IMR-90 (cell line): ENCODE data around the gene PIGM. TPM values are rescaled to one million over a fixed set of nuclear protein-coding genes. Genes with fewer than 3 reads are reported as not detected.

Source experiments
- ATAC-seq: fragments of 200-7000 bp; cut with Tn5 transposase; 2 replicates; pipeline ENCODE4 v1.9.1; 2020; ENCODE audit warnings: low read depth, mild to moderate bottlenecking, moderate library complexity
- BruUV-seq: library from RNA; stranded (reverse); fragments of 400-500 nt; replicated peaks from 2 replicates; lab custom pipeline; 2021; lab: Mats Ljungman, UMichigan
- CTCF ChIA-PET: fragments of 300-600 bp; formaldehyde crosslinking; extraction: SDS; loops from one replicate; lab custom pipeline; 2021; ENCODE audit warnings: antibody characterized with exemption; lab: Yijun Ruan, JAX
- POLR2A ChIA-PET: fragments of 300-600 bp; sonication (Branson Sonifier 250); formaldehyde crosslinking; loops from one replicate; lab custom pipeline; 2022; ENCODE audit warnings: antibody characterized with exemption; ENCODE audit not compliant: unreplicated experiment; lab: Charles Lee
- DNase-seq: peaks from one replicate; pipeline ENCODE4 v3.0.0; 2013
- H2AFZ ChIP-seq: replicated peaks from 2 replicates; pipeline ENCODE3; 2013; ENCODE audit warnings: low read length, mild to moderate bottlenecking; ENCODE audit not compliant: poor library complexity
- H2AK5ac ChIP-seq: 2 replicates; pipeline ENCODE4 v1.6.1; 2013; ENCODE audit warnings: low read depth, low read length, inconsistent platforms
- H2AK9ac ChIP-seq: replicated peaks from 2 replicates; pipeline ENCODE3; 2013; ENCODE audit warnings: mild to moderate bottlenecking, low read depth, low read length, moderate library complexity; ENCODE audit not compliant: poor library complexity
- H2BK120ac ChIP-seq: 2 replicates; pipeline ENCODE4 v1.6.1; 2013; ENCODE audit warnings: low read depth, low read length, inconsistent platforms
- H2BK15ac ChIP-seq: 3 replicates; pipeline ENCODE4 v1.6.1; 2013; ENCODE audit warnings: low read depth, low read length, inconsistent platforms
- H2BK20ac ChIP-seq: 2 replicates; pipeline ENCODE4 v1.6.1; 2013; ENCODE audit warnings: low read depth, mild to moderate bottlenecking, inconsistent platforms, low read length, moderate library complexity
- H2BK5ac ChIP-seq: 2 replicates; pipeline ENCODE4 v1.6.1; 2013; ENCODE audit warnings: mild to moderate bottlenecking, low read depth, low read length, inconsistent platforms; ENCODE audit not compliant: poor library complexity, severe bottlenecking
- H3K14ac ChIP-seq: replicated peaks from 2 replicates; pipeline ENCODE4 v1.6.1; 2013; ENCODE audit warnings: low read depth, low read length, inconsistent platforms
- H3K18ac ChIP-seq: 2 replicates; pipeline ENCODE4 v1.6.1; 2013; ENCODE audit warnings: low read depth, low read length, control low read depth
- H3K23ac ChIP-seq: 2 replicates; pipeline ENCODE4 v1.6.1; 2013; ENCODE audit warnings: low read depth, low read length, inconsistent platforms
- H3K27ac ChIP-seq: 2 replicates; pipeline ENCODE4 v1.5.1; 2013; ENCODE audit warnings: mild to moderate bottlenecking, control low read depth, low read length; ENCODE audit not compliant: insufficient read depth
- H3K27me3 ChIP-seq: 2 replicates; pipeline ENCODE4 v1.6.1; 2013; ENCODE audit warnings: low read length; ENCODE audit not compliant: control insufficient read depth, insufficient read depth
- H3K36me3 ChIP-seq: 2 replicates; pipeline ENCODE4 v1.6.1; 2013; ENCODE audit warnings: low read length, mixed read lengths; ENCODE audit not compliant: control insufficient read depth, insufficient read depth
- H3K4ac ChIP-seq: 2 replicates; pipeline ENCODE4 v1.6.1; 2013; ENCODE audit warnings: low read depth, low read length, inconsistent platforms
- H3K4me1 ChIP-seq: 2 replicates; pipeline ENCODE4 v1.6.1; 2013; ENCODE audit warnings: low read length, mixed read lengths; ENCODE audit not compliant: control insufficient read depth, insufficient read depth
- H3K4me2 ChIP-seq: 2 replicates; pipeline ENCODE4 v1.6.1; 2013; ENCODE audit warnings: low read depth, mild to moderate bottlenecking, control low read depth, low read length, moderate library complexity
- H3K4me3 ChIP-seq: 2 replicates; pipeline ENCODE4 v1.5.1; 2013; ENCODE audit warnings: low read depth, mild to moderate bottlenecking, control low read depth, low read length, moderate library complexity; ENCODE audit not compliant: insufficient read depth
- H3K56ac ChIP-seq: 2 replicates; pipeline ENCODE4 v1.6.1; 2013; ENCODE audit warnings: low read length, inconsistent platforms; ENCODE audit not compliant: insufficient read depth; ENCODE audit errors: extremely low read depth
- H3K79me1 ChIP-seq, 2 experiments: 2 replicates each; pipeline ENCODE4 v1.6.1; 2013; ENCODE audit warnings: low read length in 2 of 2, inconsistent platforms in 1 of 2, low read depth in 1 of 2
- H3K9ac ChIP-seq: 2 replicates; pipeline ENCODE4 v1.6.1; 2013; ENCODE audit warnings: low read depth, low read length, control low read depth
- H3K9me1 ChIP-seq: 2 replicates; pipeline ENCODE4 v1.6.1; 2013; ENCODE audit warnings: low read length, inconsistent platforms; ENCODE audit not compliant: insufficient read depth
- H3K9me3 ChIP-seq: 2 replicates; pipeline ENCODE4 v1.6.1; 2013; ENCODE audit warnings: low read length; ENCODE audit not compliant: control insufficient read depth, insufficient read depth
- H4K20me1 ChIP-seq: 2 replicates; pipeline ENCODE4 v1.6.1; 2013; ENCODE audit warnings: low read length, inconsistent platforms; ENCODE audit not compliant: insufficient read depth
- H4K5ac ChIP-seq: 2 replicates; pipeline ENCODE4 v1.6.1; 2013; ENCODE audit warnings: mild to moderate bottlenecking, low read depth, low read length, control low read depth
- H4K8ac ChIP-seq, 2 experiments: 2 replicates each; pipeline ENCODE4 v1.6.1; 2013; ENCODE audit warnings: low read depth in 2 of 2, low read length in 2 of 2, control low read depth in 1 of 2, inconsistent platforms in 1 of 2
- H4K91ac ChIP-seq: 2 replicates; pipeline ENCODE4 v1.6.1; 2013; ENCODE audit warnings: low read depth, low read length, inconsistent platforms; ENCODE audit not compliant: insufficient read depth
- BHLHE40 ChIP-seq: fragments of 150-350 bp; IDR thresholded peaks from 2 replicates; pipeline ENCODE4 v1.6.1; 2016; ENCODE audit warnings: mild to moderate bottlenecking, low read depth, low read length
- CHD1 ChIP-seq: IDR thresholded peaks from 2 replicates; pipeline ENCODE4 v1.6.1; 2012; ENCODE audit warnings: low read depth, low read length, improper control_type of control experiment
- CTCF ChIP-seq: conservative IDR thresholded peaks from 2 replicates; pipeline ENCODE4 v1.5.1; 2012; ENCODE audit warnings: mild to moderate bottlenecking, low read depth, low read length, improper control_type of control experiment
- ELK1 ChIP-seq: fragments of 150-350 bp; IDR thresholded peaks from 2 replicates; pipeline ENCODE4 v1.6.1; 2016; ENCODE audit warnings: low read depth, mild to moderate bottlenecking, low read length, moderate library complexity, borderline replicate concordance
- FOS ChIP-seq: fragments of 150-350 bp; IDR thresholded peaks from 2 replicates; pipeline ENCODE4 v1.6.1; 2016; ENCODE audit warnings: low read depth, low read length
- MAFK ChIP-seq: IDR thresholded peaks from 2 replicates; pipeline ENCODE4 v1.6.1; 2012; ENCODE audit warnings: low read depth, low read length, improper control_type of control experiment
- MAZ ChIP-seq: IDR thresholded peaks from 2 replicates; pipeline ENCODE4 v1.6.1; 2012; ENCODE audit warnings: low read depth, mild to moderate bottlenecking, low read length, improper control_type of control experiment, moderate library complexity, borderline replicate concordance
- NFE2L2 ChIP-seq: fragments of 150-350 bp; IDR thresholded peaks from 2 replicates; pipeline ENCODE4 v1.6.1; 2016; ENCODE audit warnings: low read depth, mild to moderate bottlenecking, low read length
- POLR2A ChIP-seq: IDR thresholded peaks from 2 replicates; pipeline ENCODE4 v1.6.1; 2012; ENCODE audit warnings: mild to moderate bottlenecking, low read depth, low read length
- RAD21 ChIP-seq: IDR thresholded peaks from 2 replicates; pipeline ENCODE4 v1.6.1; 2012; ENCODE audit warnings: low read length, improper control_type of control experiment
- RCOR1 ChIP-seq: IDR thresholded peaks from 2 replicates; pipeline ENCODE4 v1.6.1; 2012; ENCODE audit warnings: mild to moderate bottlenecking, low read length, improper control_type of control experiment; ENCODE audit not compliant: insufficient replicate concordance
- RFX5 ChIP-seq: IDR thresholded peaks from 2 replicates; pipeline ENCODE4 v1.8.0; 2012; ENCODE audit warnings: low read depth, mild to moderate bottlenecking, low read length, moderate library complexity
- SMC3 ChIP-seq: fragments of 150-350 bp; IDR thresholded peaks from 2 replicates; pipeline ENCODE4 v1.6.1; 2016; ENCODE audit warnings: low read depth, mild to moderate bottlenecking, antibody characterized with exemption, low read length, moderate library complexity
- WGBS, 2 experiments: methylation state at CpG; one replicate each; pipeline versions ENCODE4 v1.1.5 to v1.1.7; 2013; ENCODE audit warnings: missing lambda C conversion rate in 2 of 2; ENCODE audit not compliant: insufficient read length in 1 of 2; ENCODE audit errors: extremely low coverage in 2 of 2; 5-methylcytosine and 5-hydroxymethylcytosine counted together
- dilution Hi-C: fragments of 300-500 bp; cut with HindIII; formaldehyde crosslinking; loops from one replicate; pipeline ENCODE4 v1.14.3; 2018; ENCODE audit warnings: low sequenced_read_pairs; ENCODE audit not compliant: unreplicated experiment
- in situ Hi-C: fragments of 300-500 bp; cut with MboI; formaldehyde crosslinking; loops from 3 replicates; pipeline ENCODE4 v1.14.3; 2019; ENCODE audit warnings: low sequenced_read_pairs, inconsistent platforms, mixed read lengths
- intact Hi-C: fragments of 100-400 bp; cut with micrococcal nuclease; formaldehyde crosslinking; loops from 2 replicates; pipeline ENCODE4 v1.10.0; 2022
- polyA plus RNA-seq, 3 experiments: library from polyadenylated mRNA; depleted of rRNA; stranded (reverse); fragments of >200 nt; gene quantifications; 2 replicates each; pipeline ENCODE4 v1.2.3, GENCODE V29; 2012; ENCODE audit warnings: low replicate concordance in 1 of 3
- total RNA-seq: library from RNA; depleted of rRNA; stranded (reverse); fragments of >200 nt; gene quantifications from 2 replicates; pipeline ENCODE4 v1.2.3, GENCODE V29; 2012

The PIGM gene
- total and polyA plus RNA-seq, 2 of the 4 experiments (the other 2 are of a cell fraction), result 2.9 TPM

DNA sequence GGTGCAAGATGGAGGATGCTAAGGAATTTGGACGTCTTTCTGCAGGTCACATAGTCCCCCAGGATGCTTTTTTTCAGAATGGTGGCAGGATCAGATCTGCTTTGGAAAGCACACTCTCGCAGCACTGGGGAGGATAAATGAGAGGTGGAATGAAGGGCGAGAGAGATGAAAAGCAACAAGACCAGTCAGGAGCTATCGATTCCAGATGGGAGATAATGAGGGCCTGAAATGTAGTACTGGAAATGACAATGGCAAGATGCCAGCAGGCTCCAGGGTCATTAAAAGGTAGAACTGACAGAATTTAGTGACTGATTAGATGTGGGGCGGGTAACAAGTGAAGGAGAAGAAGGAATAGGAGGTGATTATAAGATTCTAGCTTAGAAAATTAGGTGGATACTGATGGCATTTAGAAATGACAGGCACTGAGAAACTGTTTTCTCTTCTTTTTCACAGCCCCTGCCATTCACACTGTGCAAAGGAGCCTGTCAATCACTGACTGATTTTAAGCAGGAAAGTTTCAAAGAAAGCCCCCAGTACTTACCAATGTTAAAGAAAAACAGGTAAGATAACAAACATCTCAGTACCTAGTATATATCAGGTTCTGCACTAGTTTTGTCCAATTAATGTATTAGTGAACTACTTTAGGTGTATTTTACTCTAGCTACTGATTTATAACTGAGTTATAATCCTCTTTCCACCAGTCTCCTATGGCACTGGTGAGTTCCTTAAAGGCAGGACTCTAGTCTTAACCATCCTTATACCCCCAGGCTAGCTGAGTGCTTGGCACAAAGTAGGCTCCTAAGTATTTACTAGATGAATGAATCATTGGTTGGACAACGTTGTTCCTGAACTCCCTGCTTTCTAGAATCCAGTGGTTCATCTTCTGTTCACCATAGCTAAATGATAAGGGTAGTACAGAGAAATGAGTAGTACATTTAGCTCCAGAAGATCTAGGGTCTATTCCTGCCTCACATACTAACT lies 9.2 kb downstream of the PIGM start:
- no peak overlapping the region for H2BK20ac ChIP-seq
- no peaks in the 10 kb centered on the region for H4K20me1 ChIP-seq
- no peak overlapping the region for H2AK9ac ChIP-seq
- in situ Hi-C loops (no loop called here), intact Hi-C loops (no loop called here), dilution Hi-C loops (no loop called here)
- no peak overlapping the region for H3K14ac ChIP-seq
- no peak overlapping the region for H2BK5ac ChIP-seq
- TF ChIP-seq RAD21 (no peak), CHD1 (no peak), RCOR1 (no peak), ELK1 (no peak), MAZ (no peak), FOS (no peak), BHLHE40 (no peak), POLR2A (no peak), NFE2L2 (no peak), MAFK (no peak), CTCF (no peak), RFX5 (no peak), SMC3 (no peak)
- H3K79me1 ChIP-seq, result no peaks in the 10 kb centered on the region
- peaks cover 13% of the 10 kb centered on the region for H3K27me3 ChIP-seq
- H3K9me3 ChIP-seq, result no peaks in the 10 kb centered on the region
- no peak overlapping the region for H3K4me2 ChIP-seq
- H3K4me1 ChIP-seq, result peaks cover 6% of the 10 kb centered on the region
- no peaks in the 10 kb centered on the region for H3K36me3 ChIP-seq
- no peak overlapping the region for H3K18ac ChIP-seq
- no peak overlapping the region for H3K23ac ChIP-seq
- BruUV-seq, result no TSS peak
- no peak overlapping the region for H3K9ac ChIP-seq
- ATAC-seq (no peak), DNase-seq (no peak)
- H4K8ac ChIP-seq, result no peak overlapping the region
- H3K4me3 ChIP-seq, result no peak overlapping the region
- no peak overlapping the region for H2AFZ ChIP-seq
- no peak overlapping the region for H4K5ac ChIP-seq
- no peak overlapping the region for H4K91ac ChIP-seq
- H3K9me1 ChIP-seq, result no peaks in the 10 kb centered on the region
- WGBS, 2 experiments, result 22 to 100% methylated on average over 1 to 3 of the region's 6 CpGs
- H2AK5ac ChIP-seq, result no peak overlapping the region
- no peak overlapping the region for H3K56ac ChIP-seq
- ChIA-PET POLR2A (no interaction called here), CTCF (interaction anchor here (6.5 kb wide), 1 partner anchor 16 kb away, joined by 34 read pairs; no protein-coding TSS in a partner anchor)
- no peak overlapping the region for H2BK15ac ChIP-seq
- H3K4ac ChIP-seq, result no peak overlapping the region
- H2BK120ac ChIP-seq, result no peak overlapping the region
- H3K27ac ChIP-seq, result no peak overlapping the region
